RCC 7860 (cell line): ENCODE results near the gene COL18A1.

ENCODE experiments used
- DNase-seq: peaks from one replicate; pipeline ENCODE4 v3.0.0-alpha.2; 2015; ENCODE audit warnings: low spot score
- FAIRE-seq: peaks from 2 replicates; lab custom pipeline; 2012; peaks lifted over from hg19 to GRCh38; lab: Jason Lieb, UNC

The COL18A1 gene

DNA sequence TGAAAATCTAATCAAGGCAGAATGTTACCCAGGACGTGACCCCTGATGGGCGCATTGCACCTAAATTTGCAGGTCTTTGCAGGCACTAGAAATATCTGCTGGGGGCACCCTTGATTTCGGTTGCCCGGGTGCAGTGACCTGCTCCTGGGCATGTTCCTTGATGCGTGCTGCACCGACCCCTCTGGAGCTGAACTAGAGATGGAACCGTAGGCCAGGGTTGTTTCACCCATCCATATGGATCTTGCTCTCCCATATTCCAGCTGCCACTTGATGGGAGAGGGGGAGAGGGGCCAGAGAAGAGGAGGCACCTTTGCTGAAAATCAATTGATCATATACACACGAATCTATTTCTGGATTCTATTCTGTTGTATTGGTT is 8.4 kb upstream of the COL18A1 start:
- FAIRE-seq: no peak
- DNase-seq: no peak

DNA sequence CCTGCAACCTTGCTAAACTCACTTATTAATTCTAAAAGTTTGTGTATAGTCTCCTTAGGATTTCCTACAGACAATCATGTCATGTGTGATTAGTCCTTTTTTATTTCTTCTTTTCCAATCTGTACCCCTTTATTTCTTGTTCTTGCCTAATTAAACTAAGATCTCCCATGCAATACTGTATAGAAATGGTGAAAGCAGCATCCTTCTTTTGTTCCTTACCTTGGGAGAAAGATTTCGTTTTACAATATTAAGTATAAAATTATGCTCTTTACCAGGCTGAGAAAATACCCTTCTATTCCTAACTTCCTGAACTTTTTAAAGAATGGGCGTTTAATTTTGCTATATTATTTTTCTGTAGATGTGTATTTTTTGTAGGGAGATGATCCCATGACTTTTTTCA is 7.6 kb upstream of the COL18A1 start:
- no peak for FAIRE-seq

DNA sequence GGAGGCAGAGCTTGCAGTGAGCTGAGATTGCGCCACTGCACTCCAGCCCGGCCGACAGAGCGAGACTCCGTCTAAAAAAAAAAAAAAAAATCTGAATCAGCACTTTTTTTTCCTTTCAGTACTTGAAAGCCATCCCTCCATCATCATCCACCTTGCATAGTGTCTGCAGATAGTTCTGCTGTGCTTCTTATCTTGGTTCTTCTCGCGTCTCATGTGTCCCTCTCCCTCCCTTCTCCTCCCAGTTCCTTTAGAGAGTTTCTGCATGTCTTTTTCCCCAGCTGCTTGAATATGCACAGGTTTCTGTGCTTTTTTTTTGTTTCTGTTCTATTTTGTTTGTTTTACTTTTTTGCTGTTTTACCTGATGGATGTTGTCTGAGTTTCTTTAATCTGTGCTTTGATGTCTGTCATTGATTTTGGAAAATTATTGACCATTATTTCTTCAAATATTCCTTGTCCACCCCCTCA is 3.9 kb upstream of the COL18A1 start:
- DNase-seq (no peak), FAIRE-seq (no peak)

More for the DNA sequence above, 7.6 kb upstream of the COL18A1 start:
- no peak for DNase-seq

DNA sequence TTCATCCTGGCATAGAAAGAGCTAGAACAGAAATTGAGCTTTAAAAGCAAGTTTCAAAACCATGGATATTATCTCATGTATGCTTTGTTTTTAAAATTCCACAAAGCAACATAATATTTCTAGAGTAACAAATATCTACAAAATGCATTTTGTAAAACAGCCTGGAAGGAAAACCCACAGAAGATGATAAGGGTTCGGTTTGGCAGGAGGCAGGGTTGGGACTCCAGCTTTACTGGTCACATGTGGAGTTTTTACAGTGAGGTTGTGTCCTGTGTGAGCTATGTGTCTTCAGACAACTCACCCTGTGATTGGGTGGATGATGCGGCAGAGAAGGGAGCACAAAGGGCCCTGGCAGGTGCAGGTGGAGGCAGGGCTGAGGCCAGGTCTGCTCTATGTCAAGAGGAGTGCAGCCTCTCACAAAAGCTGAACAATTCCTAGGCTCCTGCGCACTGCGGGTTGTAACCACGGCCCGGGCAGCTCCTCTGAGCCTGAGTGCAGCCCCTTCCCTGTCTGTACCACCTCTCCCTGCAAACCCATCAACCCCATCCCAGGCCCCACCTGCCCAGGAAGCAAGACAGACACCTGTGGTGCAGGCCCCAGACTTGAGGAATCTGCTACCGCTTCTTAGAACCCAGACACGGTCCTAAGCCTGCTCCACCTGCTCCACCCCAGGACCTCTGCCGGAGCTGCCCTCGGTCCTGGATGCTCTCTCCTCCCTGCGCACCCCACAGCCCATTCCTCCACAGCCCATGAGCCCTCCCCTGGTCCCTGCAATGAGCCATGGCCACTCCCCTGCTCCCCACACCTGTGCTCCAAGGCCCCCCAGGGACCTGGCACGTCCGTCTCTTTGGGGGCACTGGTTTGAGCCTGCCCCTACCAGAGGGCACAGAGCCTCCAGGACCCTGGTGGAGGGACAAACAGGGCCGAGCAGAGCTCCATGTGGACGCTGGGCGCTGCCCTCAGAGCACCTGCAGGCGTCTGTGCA is 2.8 kb upstream of the COL18A1 start:
- FAIRE-seq (no peak), DNase-seq (no peak)

DNA sequence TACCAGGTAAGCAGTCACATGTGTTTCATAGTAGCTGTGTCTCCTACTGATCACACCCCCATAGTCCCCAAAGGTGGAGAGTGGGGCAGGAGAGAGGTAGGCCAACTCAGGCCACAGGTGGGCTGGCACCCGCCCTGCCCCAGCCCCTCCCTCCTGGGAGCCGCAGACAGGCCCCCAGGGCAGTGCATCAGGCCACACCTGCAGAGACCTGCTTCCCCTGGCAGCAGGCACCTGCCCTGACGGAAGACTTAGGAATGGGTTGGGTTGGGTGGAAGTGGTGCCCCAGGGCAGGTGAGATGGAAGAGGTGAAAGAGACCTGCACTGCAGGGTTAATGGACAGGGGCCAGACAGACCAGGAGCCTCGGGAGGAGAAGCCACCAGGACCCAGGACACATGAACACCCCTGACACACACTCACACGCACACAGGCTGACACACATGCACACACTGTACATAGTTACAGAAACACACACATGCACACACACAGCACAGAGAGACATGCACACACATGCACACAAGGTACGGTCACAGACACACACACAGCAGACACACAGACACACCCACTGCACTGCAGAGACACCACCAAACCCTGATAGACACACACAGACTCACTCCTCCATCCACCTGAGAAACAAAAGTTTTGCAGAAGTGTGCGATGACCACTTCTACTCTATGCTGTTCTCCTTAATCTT is 1.7 kb upstream of the COL18A1 start:
- no peak for FAIRE-seq
- DNase-seq: no peak

DNA sequence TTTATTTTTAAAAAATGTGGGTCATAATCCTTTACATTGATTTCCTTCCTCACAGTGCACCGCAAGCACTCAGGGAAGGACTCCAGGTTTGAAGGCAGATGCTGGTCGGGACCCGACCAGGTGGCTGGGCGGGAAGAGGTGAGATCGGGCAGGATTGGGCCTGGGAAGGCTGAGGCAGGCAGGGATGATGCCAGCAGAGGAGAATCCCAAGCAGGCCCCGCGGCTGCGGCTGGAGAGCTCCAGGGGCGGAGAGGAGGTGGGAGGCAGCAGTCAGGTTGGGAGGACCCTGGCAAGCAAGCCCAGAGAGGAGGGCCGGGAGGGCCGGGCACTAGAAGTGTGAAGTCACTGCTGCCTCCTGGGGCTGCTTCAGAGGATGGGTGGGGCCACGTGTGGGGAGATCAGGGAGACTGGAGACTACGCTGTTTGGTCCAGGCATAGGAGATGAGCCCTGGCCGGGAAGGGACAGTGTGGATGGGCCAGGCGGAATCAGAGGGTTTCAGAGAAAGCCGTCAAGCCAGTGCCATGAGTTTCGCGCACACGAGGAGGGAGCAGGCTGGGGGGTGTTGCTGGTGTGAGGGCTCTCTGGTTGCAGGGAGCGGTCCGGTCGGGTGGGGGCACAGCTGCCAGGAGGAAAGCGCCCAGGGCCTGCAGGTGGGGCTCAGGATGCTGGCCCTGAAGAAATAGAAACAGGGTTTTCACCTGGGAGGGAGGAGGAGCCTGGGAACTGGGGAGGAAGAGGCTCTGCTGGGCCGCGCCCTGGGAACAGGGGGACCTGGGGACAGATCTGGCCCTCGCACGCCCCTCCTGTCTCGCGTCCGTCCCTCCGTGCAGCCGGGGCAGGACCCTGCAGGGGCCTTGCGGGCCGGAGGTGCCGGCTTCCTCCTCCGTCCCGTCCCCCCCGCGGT is 888 bp upstream of the COL18A1 start:
- no peak for FAIRE-seq
- no peak for DNase-seq

DNA sequence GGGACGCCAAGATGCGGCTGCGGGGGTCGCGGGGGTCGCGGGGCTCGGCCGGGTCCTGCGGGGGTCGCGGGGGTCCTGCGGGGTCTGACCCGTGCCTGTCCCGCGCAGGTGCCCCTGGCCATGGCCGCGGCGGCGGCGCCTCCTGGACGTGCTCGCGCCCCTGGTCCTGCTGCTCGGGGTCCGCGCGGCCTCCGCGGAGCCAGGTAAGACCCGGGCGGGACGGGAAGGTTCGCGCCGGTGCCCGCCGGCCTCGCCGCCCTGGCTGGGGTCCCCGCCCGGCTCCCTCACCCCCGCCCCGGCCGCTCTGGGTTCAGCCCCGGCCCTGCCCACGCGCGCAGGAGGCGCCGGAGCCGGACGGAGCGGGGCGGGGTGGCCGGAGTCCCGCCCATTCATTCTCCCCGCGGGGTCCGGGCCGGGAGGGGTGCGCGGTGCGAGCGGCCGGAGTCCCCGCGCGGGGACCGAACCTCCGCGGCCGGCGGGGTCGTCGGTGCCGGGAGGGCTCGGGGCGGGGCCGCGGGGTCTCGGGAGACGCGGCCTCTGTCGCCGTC is 380 bp downstream of the COL18A1 start:
- no peak for DNase-seq
- no peak for FAIRE-seq

DNA sequence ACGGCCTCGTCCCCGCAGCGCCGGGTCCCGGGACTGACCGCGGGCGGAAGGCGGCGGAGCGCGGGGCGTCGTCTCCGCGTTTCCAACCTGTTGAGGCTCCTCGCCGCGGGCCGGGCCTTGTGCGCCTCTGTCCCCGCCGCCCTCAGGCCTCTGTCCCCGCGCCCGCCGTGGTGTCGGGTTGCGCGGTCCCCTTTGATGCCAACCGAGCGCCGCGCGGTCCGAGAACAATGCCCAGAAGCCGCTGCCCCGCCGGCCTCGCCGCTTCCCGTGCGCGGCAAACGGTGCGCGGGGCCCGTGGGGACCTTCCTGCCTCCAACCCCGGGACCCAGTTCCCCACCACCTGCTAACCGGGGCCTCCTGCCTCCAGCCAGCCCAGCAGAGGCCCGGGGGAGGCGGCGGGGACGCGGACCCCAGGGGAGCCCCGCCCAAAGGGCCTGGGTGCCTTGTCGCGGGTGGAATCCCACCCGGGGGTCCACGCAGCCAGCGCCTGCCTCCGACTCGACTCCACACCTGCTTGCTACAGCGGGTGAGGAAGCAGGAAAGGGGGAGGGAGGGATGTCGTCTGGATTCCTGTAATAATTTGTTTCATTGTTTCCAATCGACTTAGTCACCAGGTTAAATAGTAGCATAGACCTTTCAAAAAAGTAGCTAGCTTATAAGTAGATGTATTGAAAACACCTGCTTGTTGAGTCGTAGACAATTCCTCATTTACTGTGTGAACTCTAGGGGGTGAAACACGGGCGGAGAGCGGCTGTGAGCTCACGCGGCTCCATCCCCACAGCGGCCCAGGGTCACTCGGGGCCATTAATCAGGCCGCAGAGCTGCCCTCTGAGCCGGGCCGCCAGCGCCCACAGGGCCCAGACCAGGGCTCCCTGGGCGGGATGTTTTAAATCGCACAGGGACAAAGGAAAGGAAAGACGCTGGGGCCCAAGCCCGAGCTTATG is 1.1 kb downstream of the COL18A1 start:
- DNase-seq (peak; percentile 62), FAIRE-seq (peak; percentile 72)

DNA sequence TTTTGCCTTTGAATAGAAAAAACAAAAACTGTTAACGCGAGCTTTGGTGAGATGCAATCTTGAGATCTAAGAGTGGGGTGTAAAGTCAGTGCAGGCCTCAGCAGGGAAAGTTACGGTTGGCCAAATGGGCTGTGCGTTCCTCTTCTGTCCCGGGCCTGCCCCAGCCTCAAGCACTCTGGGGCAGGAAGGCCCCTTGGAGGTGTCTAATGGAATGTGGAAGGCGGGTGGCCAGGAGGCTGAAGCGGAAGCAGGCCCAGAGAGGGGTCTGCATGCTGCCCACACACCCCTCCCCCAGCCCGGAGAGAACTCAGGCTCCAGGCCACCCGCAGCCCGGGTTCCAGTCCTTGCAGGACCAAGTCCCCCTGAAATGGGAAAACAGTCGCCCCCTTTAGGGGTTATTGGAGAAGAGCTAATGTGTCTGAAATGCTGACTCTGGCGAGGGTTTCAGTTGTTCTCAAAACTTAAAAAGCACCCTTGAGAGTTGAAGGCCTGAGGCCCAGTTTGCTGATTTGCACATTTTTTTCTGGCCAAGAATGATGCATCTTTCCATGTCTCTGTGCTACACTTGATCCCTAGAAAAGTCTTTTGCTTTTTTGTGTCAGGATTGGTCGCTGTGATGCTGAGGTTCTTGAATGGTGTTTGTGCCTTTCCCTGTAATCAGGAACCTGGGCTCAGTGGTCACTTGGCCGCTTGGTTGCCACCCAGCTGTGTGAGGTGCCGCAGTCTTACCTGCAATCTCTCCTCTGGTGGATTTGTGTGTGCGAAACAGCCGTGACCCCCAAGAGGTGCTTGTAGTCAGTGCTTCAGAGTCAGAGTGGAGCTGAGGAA is 2.0 kb downstream of the COL18A1 start:
- DNase-seq: no peak
- no peak for FAIRE-seq

DNA sequence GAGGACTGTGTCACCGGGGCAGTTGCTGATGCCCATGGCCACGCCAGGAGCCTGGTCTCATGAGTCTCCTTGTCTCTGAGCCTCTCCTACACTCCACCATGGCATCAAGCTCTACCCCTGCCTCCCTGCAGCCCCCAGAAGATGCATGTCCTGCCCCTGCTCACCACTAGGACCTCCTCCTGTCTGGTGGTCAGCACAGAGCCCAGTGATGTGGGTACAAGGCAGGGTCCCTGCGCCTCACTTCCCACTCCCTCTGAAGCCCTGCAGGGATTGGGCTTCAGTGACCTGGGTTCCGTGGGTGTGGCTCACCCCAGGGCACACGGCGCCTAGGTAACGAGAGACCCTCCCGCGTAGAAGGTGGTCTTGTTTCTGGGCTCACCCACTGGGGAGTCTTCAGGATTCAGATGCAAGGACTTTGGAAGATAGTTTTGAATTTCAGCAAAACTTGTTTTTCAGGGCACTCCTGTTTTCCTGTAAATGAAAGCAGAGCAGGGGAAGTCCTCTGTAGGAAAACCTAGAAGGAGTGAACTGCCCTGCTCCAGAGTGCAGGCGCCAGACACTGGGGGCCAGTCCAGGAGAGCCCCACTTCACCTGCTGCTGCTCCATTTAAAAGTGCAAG is 2.8 kb downstream of the COL18A1 start:
- FAIRE-seq (no peak), DNase-seq (no peak)

DNA sequence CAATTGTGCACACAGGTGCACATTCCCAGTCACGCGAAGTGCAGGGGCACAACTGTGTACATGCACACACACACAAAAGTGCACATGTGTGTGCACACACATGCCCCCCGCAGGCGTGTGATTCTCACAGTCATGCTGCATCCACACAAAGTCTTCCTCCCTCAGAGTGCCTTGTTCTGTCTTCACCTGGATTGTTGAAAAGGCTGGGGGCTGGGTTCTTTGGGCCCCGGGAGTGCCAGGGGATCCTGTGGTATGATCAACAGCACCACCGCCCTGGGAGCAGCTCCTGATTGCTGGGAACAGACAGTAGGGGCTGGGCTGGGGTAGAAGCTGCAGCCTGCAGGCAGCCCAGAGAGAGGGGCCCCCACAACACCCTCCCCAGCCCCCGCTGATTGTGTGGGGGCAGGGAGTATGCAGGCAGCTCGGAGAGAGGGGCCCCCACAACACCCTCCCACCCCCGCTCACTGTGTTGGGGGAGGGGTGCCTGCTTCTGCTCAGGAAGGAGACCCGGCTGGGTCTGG is 3.4 kb downstream of the COL18A1 start:
- DNase-seq (no peak), FAIRE-seq (no peak)

DNA sequence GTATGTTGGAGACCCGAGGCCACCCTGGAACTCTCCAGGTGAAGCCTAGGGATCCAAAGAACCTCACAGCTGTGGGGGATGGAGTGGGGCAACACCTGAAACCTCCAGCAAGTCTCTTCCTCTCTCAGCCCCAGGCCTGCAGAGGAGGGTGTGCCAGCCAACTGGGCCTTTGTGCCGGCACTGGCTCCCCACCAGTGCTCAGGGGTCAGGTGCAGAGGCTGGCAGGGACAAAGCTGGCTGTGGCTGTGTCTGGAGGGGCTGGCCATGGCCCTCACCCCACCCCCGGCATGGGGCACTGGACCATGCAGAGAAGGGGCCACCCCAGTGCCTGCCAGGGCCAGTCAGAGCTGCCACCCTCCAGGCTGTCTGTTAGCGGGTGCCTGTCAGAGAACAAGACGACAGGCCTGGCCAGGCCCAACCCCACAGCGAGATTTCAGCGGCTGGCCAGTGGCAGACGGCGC is 3.9 kb downstream of the COL18A1 start:
- FAIRE-seq (no peak), DNase-seq (no peak)

DNA sequence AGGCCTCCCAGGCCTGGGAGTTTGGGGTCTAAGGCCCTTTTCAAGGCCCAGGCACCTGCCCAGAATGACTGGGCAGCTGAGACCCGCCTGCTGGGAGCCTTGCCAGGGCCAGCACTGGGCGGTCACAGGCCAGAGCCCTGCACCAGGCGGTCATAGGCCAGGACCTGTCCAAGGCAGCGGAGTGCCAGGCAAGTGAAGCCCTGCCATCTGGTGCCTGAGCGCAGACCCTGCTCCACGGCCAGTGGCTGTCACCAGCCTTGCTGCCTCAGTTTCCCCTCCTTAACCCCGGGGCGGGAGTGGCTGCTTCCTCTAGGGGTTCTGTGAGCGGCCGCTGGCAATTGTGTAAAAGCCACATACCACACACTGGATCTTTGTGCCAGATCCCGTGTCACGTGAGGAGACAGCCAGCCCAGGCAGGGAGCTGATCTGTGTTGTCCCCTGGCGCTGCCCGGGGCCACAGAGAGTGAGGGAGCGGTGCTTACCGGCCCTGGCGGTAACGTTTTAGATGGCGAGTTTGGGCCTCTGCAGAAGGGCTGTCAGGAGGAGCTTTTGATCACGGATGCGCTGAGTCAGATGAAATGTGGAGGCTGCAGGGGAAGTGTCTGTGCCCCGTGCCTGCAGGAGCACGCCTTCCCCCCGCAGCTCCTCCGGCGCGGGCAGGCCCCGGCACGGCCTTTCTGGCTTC is 4.6 kb downstream of the COL18A1 start:
- DNase-seq: no peak
- FAIRE-seq: no peak

DNA sequence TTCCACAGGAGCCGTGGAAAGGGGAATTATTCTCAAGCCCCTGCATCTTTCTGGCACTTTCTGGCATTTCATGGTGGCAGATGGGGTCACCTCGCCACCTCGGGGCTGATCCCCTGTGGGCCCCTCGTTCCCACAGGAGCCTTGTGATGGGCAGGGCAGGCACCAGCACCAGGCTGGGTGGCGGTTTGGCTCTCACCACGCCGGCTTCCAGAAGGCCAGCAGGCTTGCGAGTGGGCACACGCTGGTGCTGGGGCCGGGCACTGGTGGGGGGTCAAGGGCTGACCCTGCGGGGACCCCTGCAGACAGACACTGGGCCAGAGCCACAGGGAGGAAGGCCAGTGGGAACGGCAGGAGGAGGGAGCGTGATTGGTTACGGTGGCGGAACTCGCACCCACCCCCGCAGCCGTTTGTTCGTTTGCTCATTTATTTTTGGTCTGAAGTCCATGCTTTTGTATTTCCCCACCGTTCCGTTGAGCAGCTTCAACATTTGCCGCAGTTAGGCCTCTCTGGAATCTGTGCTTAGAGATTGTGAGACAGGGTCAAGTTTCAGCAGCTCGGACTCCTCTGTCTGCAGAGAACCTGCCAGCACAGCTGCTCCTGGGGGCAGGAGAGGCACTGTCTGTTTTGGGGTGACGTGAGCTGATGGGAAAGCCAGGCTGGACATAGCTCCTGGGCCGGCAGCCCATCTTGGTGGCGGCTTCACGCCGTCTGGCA is 5.3 kb downstream of the COL18A1 start:
- FAIRE-seq (no peak), DNase-seq (no peak)

DNA sequence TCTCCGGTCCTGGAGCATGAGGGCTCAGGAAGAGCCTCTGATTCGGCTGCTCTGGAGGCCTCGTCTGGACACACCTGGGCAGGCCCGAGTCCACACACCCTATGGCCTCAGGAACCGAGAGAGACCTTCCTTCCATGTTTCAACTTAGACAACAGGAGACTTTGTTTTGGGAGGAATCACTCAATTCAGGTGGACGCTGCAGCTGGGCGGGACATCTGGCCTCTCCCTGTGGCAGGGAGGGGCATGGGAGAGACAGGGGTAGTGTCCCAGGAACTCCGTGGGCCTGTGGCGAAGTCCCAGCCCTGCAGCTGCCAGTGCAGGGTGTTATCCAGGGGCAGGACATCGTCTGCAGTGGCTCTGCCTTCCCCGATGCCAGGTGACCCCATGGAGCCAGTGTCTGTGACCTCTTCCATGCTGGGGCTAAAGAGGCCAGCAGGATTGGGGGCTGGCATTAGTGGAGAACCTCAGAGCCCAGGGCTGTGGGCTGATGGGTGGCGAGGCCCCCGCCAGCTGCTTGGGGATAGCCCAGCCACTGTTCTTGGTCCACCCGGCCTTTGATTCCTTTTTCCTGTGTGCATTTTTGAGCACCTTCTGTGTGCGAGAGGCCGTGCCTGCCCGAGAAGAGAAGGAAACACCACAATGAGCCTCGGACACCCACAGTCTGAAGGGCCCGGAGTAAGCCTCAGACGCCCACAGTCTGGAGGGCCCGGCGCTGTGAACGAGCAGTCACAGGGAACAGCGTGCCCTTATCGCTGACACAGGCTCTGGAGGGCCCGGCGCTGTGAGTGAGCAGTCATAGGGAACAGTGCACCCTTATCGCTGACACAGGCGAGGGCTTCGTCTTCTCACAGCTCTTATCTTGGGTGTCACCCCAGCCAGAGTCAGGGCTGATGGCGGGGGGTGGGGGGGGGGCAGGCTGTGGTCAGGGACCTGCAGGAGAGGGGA is 6.2 kb downstream of the COL18A1 start:
- FAIRE-seq (no peak), DNase-seq (no peak)

DNA sequence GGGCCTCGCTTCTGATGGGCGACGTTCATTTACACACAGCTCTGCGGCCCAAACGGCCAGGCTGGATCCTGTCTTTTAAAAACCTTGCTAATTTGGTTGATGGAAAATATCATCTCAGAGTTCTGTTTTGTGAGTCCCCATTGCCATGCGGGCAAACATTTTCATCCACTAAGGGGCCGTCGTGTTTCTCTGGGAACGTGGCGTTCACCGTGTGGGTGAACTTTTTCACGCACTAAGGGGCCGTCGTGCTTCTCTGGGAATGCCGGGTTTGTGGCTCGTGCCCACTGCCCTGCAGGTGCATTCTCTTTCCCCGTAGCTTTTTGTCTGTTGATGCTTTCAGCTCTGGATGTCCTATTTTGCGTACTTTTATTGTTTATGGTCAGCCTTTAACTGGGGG is 6.8 kb downstream of the COL18A1 start:
- no peak for FAIRE-seq
- no peak for DNase-seq
